Astrocyte (in vitro differentiated cells and primary cell): ENCODE results near the gene NRIP2. TPM values are rescaled to one million over a fixed set of nuclear protein-coding genes. Genes with fewer than 3 reads are reported as not detected.
A peak's percentile ranks its signal among the peaks of the same experiment; 100 is the strongest.

Experiments used
- DNase-seq: peaks from one replicate; pipeline ENCODE4 v3.0.0-alpha.2; 2010; ENCODE audit warnings: low read depth
- FAIRE-seq: peaks from 2 replicates; lab custom pipeline; 2011; peaks lifted over from hg19 to GRCh38; lab: Jason Lieb, UNC
- H2AFZ ChIP-seq: 2 replicates; pipeline ENCODE4 v1.6.0; 2012; ENCODE audit warnings: low read depth, low read length, inconsistent platforms
- H3K27ac ChIP-seq: 2 replicates; pipeline ENCODE4 v1.5.1; 2011; ENCODE audit warnings: low read depth, low read length, inconsistent platforms
- H3K27me3 ChIP-seq: 2 replicates; pipeline ENCODE4 v1.6.0; 2011; ENCODE audit warnings: low read length, inconsistent platforms; ENCODE audit not compliant: insufficient read depth
- H3K36me3 ChIP-seq: 2 replicates; pipeline ENCODE4 v1.5.1; 2011; ENCODE audit warnings: low read length, inconsistent platforms; ENCODE audit not compliant: insufficient read depth
- H3K4me1 ChIP-seq: 2 replicates; pipeline ENCODE4 v1.5.1; 2011; ENCODE audit warnings: low read length, inconsistent platforms; ENCODE audit not compliant: insufficient read depth
- H3K4me2 ChIP-seq: 2 replicates; pipeline ENCODE4 v1.6.0; 2012; ENCODE audit warnings: low read length, inconsistent platforms
- H3K4me3 ChIP-seq: 2 replicates; pipeline ENCODE4 v1.5.1; 2011; ENCODE audit warnings: low read depth, mild to moderate bottlenecking, low read length, inconsistent platforms; ENCODE audit not compliant: insufficient read depth
- H3K79me2 ChIP-seq: 2 replicates; pipeline ENCODE4 v1.6.0; 2012; ENCODE audit warnings: mild to moderate bottlenecking, low read length, inconsistent platforms; ENCODE audit not compliant: insufficient read depth
- H3K9ac ChIP-seq: 2 replicates; pipeline ENCODE4 v1.6.0; 2012; ENCODE audit warnings: mild to moderate bottlenecking, low read length, inconsistent platforms
- H3K9me3 ChIP-seq: 2 replicates; pipeline ENCODE4 v1.5.1; 2012; ENCODE audit warnings: low read depth, mild to moderate bottlenecking, low read length, inconsistent platforms; ENCODE audit not compliant: insufficient read depth
- H4K20me1 ChIP-seq: 2 replicates; pipeline ENCODE4 v1.6.0; 2012; ENCODE audit warnings: low read length, inconsistent platforms; ENCODE audit not compliant: insufficient read depth
- H3K27ac Mint-ChIP-seq: one replicate; pipeline ENCODE4 v1.8.0; 2021; ENCODE audit warnings: mild to moderate bottlenecking, mixed read lengths; ENCODE audit not compliant: unreplicated experiment
- H3K27me3 Mint-ChIP-seq: one replicate; pipeline ENCODE4 v1.8.0; 2021; ENCODE audit warnings: low read depth, mixed read lengths; ENCODE audit not compliant: unreplicated experiment
- H3K36me3 Mint-ChIP-seq: one replicate; pipeline ENCODE4 v1.8.0; 2021; ENCODE audit warnings: low read depth, mixed read lengths; ENCODE audit not compliant: unreplicated experiment
- H3K4me1 Mint-ChIP-seq: one replicate; pipeline ENCODE4 v1.8.0; 2021; ENCODE audit warnings: low read depth, mixed read lengths; ENCODE audit not compliant: unreplicated experiment
- H3K4me3 Mint-ChIP-seq: one replicate; pipeline ENCODE4 v1.8.0; 2021; ENCODE audit warnings: mild to moderate bottlenecking, moderate library complexity, mixed read lengths; ENCODE audit not compliant: unreplicated experiment
- H3K9me3 Mint-ChIP-seq: one replicate; pipeline ENCODE4 v1.8.0; 2021; ENCODE audit warnings: mild to moderate bottlenecking, mixed read lengths; ENCODE audit not compliant: unreplicated experiment
- CTCF ChIP-seq: IDR thresholded peaks from 2 replicates; pipeline ENCODE4 v1.5.1; 2011; ENCODE audit warnings: low read depth, mild to moderate bottlenecking, inconsistent platforms, low read length, moderate library complexity; ENCODE audit not compliant: insufficient read depth
- EZH2 ChIP-seq: IDR thresholded peaks from 2 replicates; pipeline ENCODE4 v1.6.1; 2012; ENCODE audit warnings: mild to moderate bottlenecking, low read length, inconsistent platforms; ENCODE audit not compliant: insufficient read depth
- total RNA-seq: library from RNA; stranded (reverse); gene quantifications from 2 replicates; pipeline ENCODE4 v1.2.1, GENCODE V29; 2021

Gene NRIP2
- total RNA-seq, 1 donor from 2014 or later, result not detected

GRCh38 chr12:2776129-2776806 is 58.6 kb downstream of the NRIP2 start:
- Histone ChIP-seq H3K79me2 (no peaks in the 10 kb centered on the region), H3K4me3 (no peak overlapping the region), H3K4me1 (no peaks in the 10 kb centered on the region), H3K9me3 (no peaks in the 10 kb centered on the region), H3K4me2 (no peak overlapping the region), H3K36me3 (no peaks in the 10 kb centered on the region), H3K9ac (no peak overlapping the region), H4K20me1 (no peaks in the 10 kb centered on the region), H3K27ac (no peak overlapping the region), H2AFZ (no peak overlapping the region), H3K27me3 (peaks cover 22% of the 10 kb centered on the region)
- peaks cover 54% of the 10 kb centered on the region for H3K27me3 Mint-ChIP-seq
- peaks cover 4% of the 10 kb centered on the region for H3K9me3 Mint-ChIP-seq
- DNase-seq, result no peak
- no peaks in the 10 kb centered on the region for H3K4me1 Mint-ChIP-seq
- H3K36me3 Mint-ChIP-seq, result peaks cover 5% of the 10 kb centered on the region
- TF ChIP-seq CTCF (no peak), EZH2 (no peak)
- H3K27ac Mint-ChIP-seq, result no peak overlapping the region
- FAIRE-seq, result no peak
- no peak overlapping the region for H3K4me3 Mint-ChIP-seq

GRCh38 chr12:2775431-2775830 is 59.4 kb downstream of the NRIP2 start:
- no peak overlapping the region for H3K4me3 Mint-ChIP-seq
- no peaks in the 10 kb centered on the region for H3K79me2 ChIP-seq

More at GRCh38 chr12:2775431-2775830, 59.4 kb downstream of the NRIP2 start:
- Histone ChIP-seq H4K20me1 (no peaks in the 10 kb centered on the region), H3K27me3 (peaks cover 22% of the 10 kb centered on the region), H3K9me3 (no peaks in the 10 kb centered on the region), H3K27ac (no peak overlapping the region), H3K4me3 (no peak overlapping the region), H3K4me2 (no peak overlapping the region), H3K36me3 (no peaks in the 10 kb centered on the region), H3K4me1 (no peaks in the 10 kb centered on the region), H2AFZ (no peak overlapping the region), H3K9ac (no peak overlapping the region)
- Mint-ChIP-seq H3K9me3 (peaks cover 4% of the 10 kb centered on the region), H3K27ac (peak overlapping the region; percentile 41), H3K27me3 (peaks cover 57% of the 10 kb centered on the region), H3K36me3 (peaks cover 7% of the 10 kb centered on the region), H3K4me1 (no peaks in the 10 kb centered on the region)
- no peak for DNase-seq
- TF ChIP-seq CTCF (no peak), EZH2 (no peak)
- FAIRE-seq, result no peak

Other genes with a start within 250 kb of the NRIP2 start
- 63.2 and 68.7 TPM in 2 replicates for gene FKBP4, start 40.1 kb downstream of the NRIP2 start, total RNA-seq
- gene ITFG2, start 22.4 kb downstream of the NRIP2 start, total RNA-seq, result 20.1 and 20.2 TPM in 2 replicates
- gene TEX52, start 22.0 kb upstream of the NRIP2 start, total RNA-seq, result not detected in 2 replicates
- 3.9 and 7.1 TPM in 2 replicates for gene FOXM1, start 42.1 kb upstream of the NRIP2 start, total RNA-seq
- gene RHNO1, start 42.2 kb upstream of the NRIP2 start, total RNA-seq, result 15.0 and 15.6 TPM in 2 replicates
- 23.6 and 26.4 TPM in 2 replicates for gene TULP3, start 55.9 kb upstream of the NRIP2 start, total RNA-seq
- gene TEAD4, start 124.4 kb upstream of the NRIP2 start, total RNA-seq, result 13.0 and 19.1 TPM in 2 replicates
- 39.8 and 40.9 TPM in 2 replicates for gene TSPAN9, start 242.3 kb upstream of the NRIP2 start, total RNA-seq